Suprapubic skin (tissue), 3 donors: ENCODE measurements around the gene FMO1.

Experiments used
- POLR2A ChIP-seq, 2 donors: fragments of 450-650 bp; IDR thresholded peaks; one replicate each; pipeline ENCODE4 v1.6.1; 2017; ENCODE audit warnings: antibody characterized with exemption in 2 of 2, mild to moderate bottlenecking in 2 of 2, moderate library complexity in 2 of 2
- TF ChIP-seq, protein P1 (sequence below), 2 donors: fragments of 200-600 bp in 1 of 2; fragments of 450-650 bp in 1 of 2; sonication (generic) in 1 of 2; IDR thresholded peaks; one replicate each; pipeline ENCODE4 v1.5.1; 2016 to 2019; ENCODE audit warnings: antibody characterized with exemption in 2 of 2, mild to moderate bottlenecking in 1 of 2, moderate library complexity in 1 of 2

DNA sequence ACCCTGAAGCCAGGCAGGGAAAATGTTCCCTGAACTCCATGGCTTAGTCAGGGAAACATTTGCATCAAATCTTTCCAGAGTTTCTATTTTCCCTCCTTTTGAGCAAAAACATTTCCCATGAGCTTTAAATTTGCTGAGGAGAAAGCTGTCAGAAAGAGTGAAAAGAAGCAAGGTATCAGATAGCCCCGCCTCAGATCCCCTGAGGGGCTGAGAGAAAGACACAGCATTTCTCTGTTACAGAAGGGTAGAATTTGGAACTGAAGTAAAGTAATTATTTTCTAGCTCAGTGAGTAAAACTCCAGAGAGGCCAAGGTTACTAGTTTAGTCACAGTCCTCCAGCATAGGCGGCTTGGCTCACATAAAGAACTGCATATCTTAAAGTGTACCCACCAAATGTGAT lies 10.6 kb downstream of the FMO1 start:
- no peak for TF ChIP-seq POLR2A (IDR thresholded peaks at IDR 0.05)
- TF ChIP-seq, protein P1, sequence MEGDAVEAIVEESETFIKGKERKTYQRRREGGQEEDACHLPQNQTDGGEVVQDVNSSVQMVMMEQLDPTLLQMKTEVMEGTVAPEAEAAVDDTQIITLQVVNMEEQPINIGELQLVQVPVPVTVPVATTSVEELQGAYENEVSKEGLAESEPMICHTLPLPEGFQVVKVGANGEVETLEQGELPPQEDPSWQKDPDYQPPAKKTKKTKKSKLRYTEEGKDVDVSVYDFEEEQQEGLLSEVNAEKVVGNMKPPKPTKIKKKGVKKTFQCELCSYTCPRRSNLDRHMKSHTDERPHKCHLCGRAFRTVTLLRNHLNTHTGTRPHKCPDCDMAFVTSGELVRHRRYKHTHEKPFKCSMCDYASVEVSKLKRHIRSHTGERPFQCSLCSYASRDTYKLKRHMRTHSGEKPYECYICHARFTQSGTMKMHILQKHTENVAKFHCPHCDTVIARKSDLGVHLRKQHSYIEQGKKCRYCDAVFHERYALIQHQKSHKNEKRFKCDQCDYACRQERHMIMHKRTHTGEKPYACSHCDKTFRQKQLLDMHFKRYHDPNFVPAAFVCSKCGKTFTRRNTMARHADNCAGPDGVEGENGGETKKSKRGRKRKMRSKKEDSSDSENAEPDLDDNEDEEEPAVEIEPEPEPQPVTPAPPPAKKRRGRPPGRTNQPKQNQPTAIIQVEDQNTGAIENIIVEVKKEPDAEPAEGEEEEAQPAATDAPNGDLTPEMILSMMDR (IDR thresholded peaks at IDR 0.05) = no peak
